Measurements from ENCODE around the gene ADGRA1. TPM values are rescaled to one million over a fixed set of nuclear protein-coding genes. Genes with fewer than 3 reads are reported as not detected.

Gene ADGRA1
- total and polyA plus RNA-seq, 2 experiments from 2014 or later: 0.23 to 0.52 TPM

DNA sequence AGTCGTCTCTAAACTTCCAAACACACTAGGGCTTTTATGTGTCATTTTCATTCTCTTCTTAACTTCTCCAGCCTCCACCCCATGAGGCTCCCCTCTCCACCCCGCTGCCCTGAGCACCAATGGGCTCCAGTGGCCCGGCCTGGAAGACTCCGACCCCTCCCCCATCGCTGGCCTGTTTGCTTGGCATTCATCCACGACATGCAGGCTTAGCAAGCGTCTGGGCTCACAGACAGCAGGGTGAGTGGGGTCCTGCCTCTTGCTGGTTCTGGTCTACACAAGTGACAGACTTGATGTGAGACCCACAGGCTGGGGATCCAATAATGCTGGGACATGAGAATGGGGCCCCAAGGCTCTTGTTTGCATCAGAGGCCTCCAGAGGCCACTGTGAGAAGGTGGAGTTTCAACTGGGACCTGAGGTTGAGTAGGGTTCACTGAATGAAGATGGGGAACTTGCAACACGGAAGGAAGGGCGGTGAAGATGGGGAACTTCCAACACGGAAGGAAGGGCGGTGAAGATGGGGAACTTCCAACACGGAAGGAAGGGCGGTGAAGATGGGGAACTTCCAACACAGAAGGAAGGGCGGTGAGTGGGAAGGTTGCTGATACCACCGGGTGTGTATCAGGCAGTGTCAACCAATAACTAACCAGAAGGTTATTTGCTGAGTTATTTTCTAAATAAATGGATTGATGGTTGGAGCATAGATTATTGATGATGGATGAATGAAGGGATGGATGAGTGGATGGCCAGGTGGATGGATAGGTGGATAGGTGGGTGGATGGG lies 86.3 kb downstream of the ADGRA1 start:
- DNase-seq (ENCODE audit: low spot score) (no peak), ATAC-seq (no peak)
- Histone ChIP-seq H3K79me2 (replicated peaks; ENCODE audit: insufficient read depth) (no peaks in the 10 kb centered on the region), H3K27ac (ENCODE audit: low read depth) (no peak overlapping the region), H2AFZ (no peak overlapping the region), H3F3A (replicated peaks; ENCODE audit: low read depth) (peaks cover 18% of the 10 kb centered on the region), H3K4me1 (ENCODE audit: insufficient read depth) (no peaks in the 10 kb centered on the region), H3K27me3 (ENCODE audit: insufficient read depth) (no peaks in the 10 kb centered on the region), H3K36me3 (ENCODE audit: insufficient read depth) (no peaks in the 10 kb centered on the region), H3K4me2 (no peak overlapping the region), H3K4me3 (no peak overlapping the region), H3K9me2 (ENCODE audit: insufficient read depth) (peaks cover 9% of the 10 kb centered on the region; the same call in 1 of the 2 replicates), H4K20me1 (replicated peaks; ENCODE audit: insufficient read depth) (no peaks in the 10 kb centered on the region)
- Mint-ChIP-seq H3K27me3 (ENCODE audit: insufficient read depth, low read depth, poor library complexity) (peaks cover 12% of the 10 kb centered on the region), H3K4me3 (no peak overlapping the region), H3K9me3 (peaks cover 25% of the 10 kb centered on the region), H3K36me3 (ENCODE audit: low read depth) (peaks cover 24% of the 10 kb centered on the region), H3K27ac (no peak overlapping the region), H3K4me1 (no peaks in the 10 kb centered on the region)
- no peak for TF ChIP-seq EZH2phosphoT487 (IDR thresholded peaks at IDR 0.05; ENCODE audit: unreplicated experiment)
- TF ChIP-seq EZH2 (IDR thresholded peaks at IDR 0.05; ENCODE audit: low read depth, unreplicated experiment): no peak
- TF ChIP-seq POLR2AphosphoS5 (IDR thresholded peaks at IDR 0.05; ENCODE audit: low read depth): no peak
- TF ChIP-seq STAT1 (IDR thresholded peaks at IDR 0.05; ENCODE audit: unreplicated experiment): no peak
- TF ChIP-seq, protein P1, sequence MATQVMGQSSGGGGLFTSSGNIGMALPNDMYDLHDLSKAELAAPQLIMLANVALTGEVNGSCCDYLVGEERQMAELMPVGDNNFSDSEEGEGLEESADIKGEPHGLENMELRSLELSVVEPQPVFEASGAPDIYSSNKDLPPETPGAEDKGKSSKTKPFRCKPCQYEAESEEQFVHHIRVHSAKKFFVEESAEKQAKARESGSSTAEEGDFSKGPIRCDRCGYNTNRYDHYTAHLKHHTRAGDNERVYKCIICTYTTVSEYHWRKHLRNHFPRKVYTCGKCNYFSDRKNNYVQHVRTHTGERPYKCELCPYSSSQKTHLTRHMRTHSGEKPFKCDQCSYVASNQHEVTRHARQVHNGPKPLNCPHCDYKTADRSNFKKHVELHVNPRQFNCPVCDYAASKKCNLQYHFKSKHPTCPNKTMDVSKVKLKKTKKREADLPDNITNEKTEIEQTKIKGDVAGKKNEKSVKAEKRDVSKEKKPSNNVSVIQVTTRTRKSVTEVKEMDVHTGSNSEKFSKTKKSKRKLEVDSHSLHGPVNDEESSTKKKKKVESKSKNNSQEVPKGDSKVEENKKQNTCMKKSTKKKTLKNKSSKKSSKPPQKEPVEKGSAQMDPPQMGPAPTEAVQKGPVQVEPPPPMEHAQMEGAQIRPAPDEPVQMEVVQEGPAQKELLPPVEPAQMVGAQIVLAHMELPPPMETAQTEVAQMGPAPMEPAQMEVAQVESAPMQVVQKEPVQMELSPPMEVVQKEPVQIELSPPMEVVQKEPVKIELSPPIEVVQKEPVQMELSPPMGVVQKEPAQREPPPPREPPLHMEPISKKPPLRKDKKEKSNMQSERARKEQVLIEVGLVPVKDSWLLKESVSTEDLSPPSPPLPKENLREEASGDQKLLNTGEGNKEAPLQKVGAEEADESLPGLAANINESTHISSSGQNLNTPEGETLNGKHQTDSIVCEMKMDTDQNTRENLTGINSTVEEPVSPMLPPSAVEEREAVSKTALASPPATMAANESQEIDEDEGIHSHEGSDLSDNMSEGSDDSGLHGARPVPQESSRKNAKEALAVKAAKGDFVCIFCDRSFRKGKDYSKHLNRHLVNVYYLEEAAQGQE (IDR thresholded peaks at IDR 0.05; ENCODE audit: unreplicated experiment): no peak
- TF ChIP-seq NANOG (IDR thresholded peaks at IDR 0.05; ENCODE audit: borderline replicate concordance): no peak
- TF ChIP-seq CREB1 (CRISPR knock-in tag; IDR thresholded peaks at IDR 0.05; ENCODE audit: low read depth): no peak
- TF ChIP-seq ZNF114 (CRISPR knock-in tag; IDR thresholded peaks at IDR 0.05): no peak
- TF ChIP-seq, protein P2, sequence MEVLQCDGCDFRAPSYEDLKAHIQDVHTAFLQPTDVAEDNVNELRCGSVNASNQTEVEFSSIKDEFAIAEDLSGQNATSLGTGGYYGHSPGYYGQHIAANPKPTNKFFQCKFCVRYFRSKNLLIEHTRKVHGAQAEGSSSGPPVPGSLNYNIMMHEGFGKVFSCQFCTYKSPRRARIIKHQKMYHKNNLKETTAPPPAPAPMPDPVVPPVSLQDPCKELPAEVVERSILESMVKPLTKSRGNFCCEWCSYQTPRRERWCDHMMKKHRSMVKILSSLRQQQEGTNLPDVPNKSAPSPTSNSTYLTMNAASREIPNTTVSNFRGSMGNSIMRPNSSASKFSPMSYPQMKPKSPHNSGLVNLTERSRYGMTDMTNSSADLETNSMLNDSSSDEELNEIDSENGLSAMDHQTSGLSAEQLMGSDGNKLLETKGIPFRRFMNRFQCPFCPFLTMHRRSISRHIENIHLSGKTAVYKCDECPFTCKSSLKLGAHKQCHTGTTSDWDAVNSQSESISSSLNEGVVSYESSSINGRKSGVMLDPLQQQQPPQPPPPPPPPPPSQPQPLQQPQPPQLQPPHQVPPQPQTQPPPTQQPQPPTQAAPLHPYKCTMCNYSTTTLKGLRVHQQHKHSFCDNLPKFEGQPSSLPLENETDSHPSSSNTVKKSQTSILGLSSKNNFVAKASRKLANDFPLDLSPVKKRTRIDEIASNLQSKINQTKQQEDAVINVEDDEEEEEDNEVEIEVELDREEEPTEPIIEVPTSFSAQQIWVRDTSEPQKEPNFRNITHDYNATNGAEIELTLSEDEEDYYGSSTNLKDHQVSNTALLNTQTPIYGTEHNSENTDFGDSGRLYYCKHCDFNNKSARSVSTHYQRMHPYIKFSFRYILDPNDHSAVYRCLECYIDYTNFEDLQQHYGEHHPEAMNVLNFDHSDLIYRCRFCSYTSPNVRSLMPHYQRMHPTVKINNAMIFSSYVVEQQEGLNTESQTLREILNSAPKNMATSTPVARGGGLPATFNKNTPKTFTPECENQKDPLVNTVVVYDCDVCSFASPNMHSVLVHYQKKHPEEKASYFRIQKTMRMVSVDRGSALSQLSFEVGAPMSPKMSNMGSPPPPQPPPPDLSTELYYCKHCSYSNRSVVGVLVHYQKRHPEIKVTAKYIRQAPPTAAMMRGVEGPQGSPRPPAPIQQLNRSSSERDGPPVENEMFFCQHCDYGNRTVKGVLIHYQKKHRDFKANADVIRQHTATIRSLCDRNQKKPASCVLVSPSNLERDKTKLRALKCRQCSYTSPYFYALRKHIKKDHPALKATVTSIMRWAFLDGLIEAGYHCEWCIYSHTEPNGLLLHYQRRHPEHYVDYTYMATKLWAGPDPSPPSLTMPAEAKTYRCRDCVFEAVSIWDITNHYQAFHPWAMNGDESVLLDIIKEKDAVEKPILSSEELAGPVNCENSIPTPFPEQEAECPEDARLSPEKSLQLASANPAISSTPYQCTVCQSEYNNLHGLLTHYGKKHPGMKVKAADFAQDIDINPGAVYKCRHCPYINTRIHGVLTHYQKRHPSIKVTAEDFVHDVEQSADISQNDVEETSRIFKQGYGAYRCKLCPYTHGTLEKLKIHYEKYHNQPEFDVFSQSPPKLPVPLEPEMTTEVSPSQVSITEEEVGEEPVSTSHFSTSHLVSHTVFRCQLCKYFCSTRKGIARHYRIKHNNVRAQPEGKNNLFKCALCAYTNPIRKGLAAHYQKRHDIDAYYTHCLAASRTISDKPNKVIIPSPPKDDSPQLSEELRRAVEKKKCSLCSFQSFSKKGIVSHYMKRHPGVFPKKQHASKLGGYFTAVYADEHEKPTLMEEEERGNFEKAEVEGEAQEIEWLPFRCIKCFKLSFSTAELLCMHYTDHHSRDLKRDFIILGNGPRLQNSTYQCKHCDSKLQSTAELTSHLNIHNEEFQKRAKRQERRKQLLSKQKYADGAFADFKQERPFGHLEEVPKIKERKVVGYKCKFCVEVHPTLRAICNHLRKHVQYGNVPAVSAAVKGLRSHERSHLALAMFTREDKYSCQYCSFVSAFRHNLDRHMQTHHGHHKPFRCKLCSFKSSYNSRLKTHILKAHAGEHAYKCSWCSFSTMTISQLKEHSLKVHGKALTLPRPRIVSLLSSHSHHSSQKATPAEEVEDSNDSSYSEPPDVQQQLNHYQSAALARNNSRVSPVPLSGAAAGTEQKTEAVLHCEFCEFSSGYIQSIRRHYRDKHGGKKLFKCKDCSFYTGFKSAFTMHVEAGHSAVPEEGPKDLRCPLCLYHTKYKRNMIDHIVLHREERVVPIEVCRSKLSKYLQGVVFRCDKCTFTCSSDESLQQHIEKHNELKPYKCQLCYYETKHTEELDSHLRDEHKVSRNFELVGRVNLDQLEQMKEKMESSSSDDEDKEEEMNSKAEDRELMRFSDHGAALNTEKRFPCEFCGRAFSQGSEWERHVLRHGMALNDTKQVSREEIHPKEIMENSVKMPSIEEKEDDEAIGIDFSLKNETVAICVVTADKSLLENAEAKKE (CRISPR knock-in tag; IDR thresholded peaks at IDR 0.05): no peak
- TF ChIP-seq, protein P3, sequence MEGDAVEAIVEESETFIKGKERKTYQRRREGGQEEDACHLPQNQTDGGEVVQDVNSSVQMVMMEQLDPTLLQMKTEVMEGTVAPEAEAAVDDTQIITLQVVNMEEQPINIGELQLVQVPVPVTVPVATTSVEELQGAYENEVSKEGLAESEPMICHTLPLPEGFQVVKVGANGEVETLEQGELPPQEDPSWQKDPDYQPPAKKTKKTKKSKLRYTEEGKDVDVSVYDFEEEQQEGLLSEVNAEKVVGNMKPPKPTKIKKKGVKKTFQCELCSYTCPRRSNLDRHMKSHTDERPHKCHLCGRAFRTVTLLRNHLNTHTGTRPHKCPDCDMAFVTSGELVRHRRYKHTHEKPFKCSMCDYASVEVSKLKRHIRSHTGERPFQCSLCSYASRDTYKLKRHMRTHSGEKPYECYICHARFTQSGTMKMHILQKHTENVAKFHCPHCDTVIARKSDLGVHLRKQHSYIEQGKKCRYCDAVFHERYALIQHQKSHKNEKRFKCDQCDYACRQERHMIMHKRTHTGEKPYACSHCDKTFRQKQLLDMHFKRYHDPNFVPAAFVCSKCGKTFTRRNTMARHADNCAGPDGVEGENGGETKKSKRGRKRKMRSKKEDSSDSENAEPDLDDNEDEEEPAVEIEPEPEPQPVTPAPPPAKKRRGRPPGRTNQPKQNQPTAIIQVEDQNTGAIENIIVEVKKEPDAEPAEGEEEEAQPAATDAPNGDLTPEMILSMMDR (conservative IDR thresholded peaks at IDR 0.05; ENCODE audit: low read depth in 2 of 2): no peak
- no peak for TF ChIP-seq ZNF331 (CRISPR knock-in tag; IDR thresholded peaks at IDR 0.05; ENCODE audit: low read depth)
- TF ChIP-seq JUNB (IDR thresholded peaks at IDR 0.05; ENCODE audit: unreplicated experiment): no peak
- TF ChIP-seq, protein P4, sequence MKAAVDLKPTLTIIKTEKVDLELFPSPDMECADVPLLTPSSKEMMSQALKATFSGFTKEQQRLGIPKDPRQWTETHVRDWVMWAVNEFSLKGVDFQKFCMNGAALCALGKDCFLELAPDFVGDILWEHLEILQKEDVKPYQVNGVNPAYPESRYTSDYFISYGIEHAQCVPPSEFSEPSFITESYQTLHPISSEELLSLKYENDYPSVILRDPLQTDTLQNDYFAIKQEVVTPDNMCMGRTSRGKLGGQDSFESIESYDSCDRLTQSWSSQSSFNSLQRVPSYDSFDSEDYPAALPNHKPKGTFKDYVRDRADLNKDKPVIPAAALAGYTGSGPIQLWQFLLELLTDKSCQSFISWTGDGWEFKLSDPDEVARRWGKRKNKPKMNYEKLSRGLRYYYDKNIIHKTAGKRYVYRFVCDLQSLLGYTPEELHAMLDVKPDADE (IDR thresholded peaks at IDR 0.05): no peak
